DND-41 (cell line): Measurements from ENCODE around the gene ANKRD40CL.

Experiments
- ATAC-seq: fragments of 200-7000 bp; cut with Tn5 transposase; 3 replicates; pipeline ENCODE4 v1.9.1; 2021; ENCODE audit warnings: low read depth; ENCODE audit not compliant: insufficient read depth
- DNase-seq: peaks from one replicate; pipeline ENCODE4 v3.0.0-alpha.2; 2020
- H2AFZ ChIP-seq: 2 replicates; pipeline ENCODE4 v1.6.0; 2012; ENCODE audit warnings: low read depth, low read length
- H3K27ac ChIP-seq: 2 replicates; pipeline ENCODE4 v1.5.1; 2012; ENCODE audit warnings: low read length, inconsistent platforms
- H3K27me3 ChIP-seq: fragments of 200-600 bp; sonication (generic); 2 replicates; pipeline ENCODE4 v1.6.0; 2012; ENCODE audit warnings: low read length, mild to moderate bottlenecking, inconsistent platforms; ENCODE audit not compliant: insufficient read depth, poor library complexity
- H3K36me3 ChIP-seq: 2 replicates; pipeline ENCODE4 v1.5.1; 2012; ENCODE audit warnings: low read length, inconsistent platforms; ENCODE audit not compliant: insufficient read depth
- H3K4me1 ChIP-seq: 2 replicates; pipeline ENCODE4 v1.5.1; 2012; ENCODE audit warnings: mild to moderate bottlenecking, low read length; ENCODE audit not compliant: insufficient read depth
- H3K4me2 ChIP-seq: 2 replicates; pipeline ENCODE4 v1.6.0; 2012; ENCODE audit warnings: mild to moderate bottlenecking, moderate library complexity, low read length, inconsistent platforms; ENCODE audit not compliant: insufficient read depth
- H3K4me3 ChIP-seq, 2 experiments: fragments of 200-600 bp in 1 of 2; shearing (Covaris generic) in 1 of 2; 2 replicates each; pipeline ENCODE4 v1.5.1; 2012 to 2016; ENCODE audit warnings: inconsistent platforms in 2 of 2, low read length in 2 of 2, mild to moderate bottlenecking in 2 of 2, low read depth in 1 of 2, moderate library complexity in 1 of 2
- H3K79me2 ChIP-seq: 2 replicates; pipeline ENCODE4 v1.6.0; 2012; ENCODE audit warnings: low read length, inconsistent platforms; ENCODE audit not compliant: insufficient read depth
- H3K9ac ChIP-seq: 2 replicates; pipeline ENCODE4 v1.6.0; 2012; ENCODE audit warnings: low read depth, mild to moderate bottlenecking, inconsistent platforms, low read length, moderate library complexity
- H3K9me3 ChIP-seq: 2 replicates; pipeline ENCODE4 v1.5.1; 2012; ENCODE audit warnings: low read length, moderate library complexity, mild to moderate bottlenecking, inconsistent platforms; ENCODE audit not compliant: insufficient read depth, severe bottlenecking
- H4K20me1 ChIP-seq: 2 replicates; pipeline ENCODE4 v1.6.0; 2012; ENCODE audit warnings: low read length; ENCODE audit not compliant: insufficient read depth
- EZH2 ChIP-seq: IDR thresholded peaks from 3 replicates; pipeline ENCODE4 v1.6.1; 2012; ENCODE audit warnings: borderline replicate concordance, low read depth, mild to moderate bottlenecking, moderate library complexity, low read length, inconsistent platforms; ENCODE audit not compliant: severe bottlenecking
- TF ChIP-seq, protein P1 (sequence below): IDR thresholded peaks from 2 replicates; pipeline ENCODE4 v1.5.1; 2012; ENCODE audit warnings: borderline replicate concordance, low read length, moderate library complexity, mild to moderate bottlenecking; ENCODE audit not compliant: poor library complexity, severe bottlenecking; ENCODE audit errors: extremely low read depth

Gene ANKRD40CL

DNA sequence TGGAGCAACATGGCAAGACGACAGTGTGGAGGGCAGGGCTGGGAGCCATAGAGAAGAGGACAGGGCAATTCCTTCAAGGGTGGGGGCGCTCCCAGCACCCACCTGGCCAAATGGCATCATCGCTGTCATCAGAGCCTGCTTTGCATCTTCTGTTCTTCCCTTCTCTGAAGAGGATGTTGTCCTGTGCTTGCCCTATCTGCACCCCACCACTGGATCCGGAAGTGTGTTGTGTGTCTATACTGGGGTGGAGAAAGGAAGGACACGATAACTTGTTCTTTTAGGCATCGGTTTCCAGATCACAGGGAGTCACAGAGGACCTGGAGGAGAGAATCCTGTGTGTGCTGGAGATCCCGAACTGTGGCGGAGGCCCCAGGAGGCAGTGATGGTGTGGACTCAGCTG is 25.7 kb upstream of the ANKRD40CL start:
- Histone ChIP-seq H3K9ac (no peak overlapping the region), H3K9me3 (no peaks in the 10 kb centered on the region), H2AFZ (no peak overlapping the region), H3K4me3 (no peak overlapping the region), H3K27me3 (no peaks in the 10 kb centered on the region), H3K36me3 (no peaks in the 10 kb centered on the region), H4K20me1 (no peaks in the 10 kb centered on the region), H3K79me2 (no peaks in the 10 kb centered on the region), H3K27ac (no peak overlapping the region), H3K4me1 (no peaks in the 10 kb centered on the region), H3K4me2 (no peak overlapping the region)
- TF ChIP-seq, protein P1, sequence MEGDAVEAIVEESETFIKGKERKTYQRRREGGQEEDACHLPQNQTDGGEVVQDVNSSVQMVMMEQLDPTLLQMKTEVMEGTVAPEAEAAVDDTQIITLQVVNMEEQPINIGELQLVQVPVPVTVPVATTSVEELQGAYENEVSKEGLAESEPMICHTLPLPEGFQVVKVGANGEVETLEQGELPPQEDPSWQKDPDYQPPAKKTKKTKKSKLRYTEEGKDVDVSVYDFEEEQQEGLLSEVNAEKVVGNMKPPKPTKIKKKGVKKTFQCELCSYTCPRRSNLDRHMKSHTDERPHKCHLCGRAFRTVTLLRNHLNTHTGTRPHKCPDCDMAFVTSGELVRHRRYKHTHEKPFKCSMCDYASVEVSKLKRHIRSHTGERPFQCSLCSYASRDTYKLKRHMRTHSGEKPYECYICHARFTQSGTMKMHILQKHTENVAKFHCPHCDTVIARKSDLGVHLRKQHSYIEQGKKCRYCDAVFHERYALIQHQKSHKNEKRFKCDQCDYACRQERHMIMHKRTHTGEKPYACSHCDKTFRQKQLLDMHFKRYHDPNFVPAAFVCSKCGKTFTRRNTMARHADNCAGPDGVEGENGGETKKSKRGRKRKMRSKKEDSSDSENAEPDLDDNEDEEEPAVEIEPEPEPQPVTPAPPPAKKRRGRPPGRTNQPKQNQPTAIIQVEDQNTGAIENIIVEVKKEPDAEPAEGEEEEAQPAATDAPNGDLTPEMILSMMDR: no peak
- no peak for TF ChIP-seq EZH2
- DNase-seq: no peak
- no peak for ATAC-seq

DNA sequence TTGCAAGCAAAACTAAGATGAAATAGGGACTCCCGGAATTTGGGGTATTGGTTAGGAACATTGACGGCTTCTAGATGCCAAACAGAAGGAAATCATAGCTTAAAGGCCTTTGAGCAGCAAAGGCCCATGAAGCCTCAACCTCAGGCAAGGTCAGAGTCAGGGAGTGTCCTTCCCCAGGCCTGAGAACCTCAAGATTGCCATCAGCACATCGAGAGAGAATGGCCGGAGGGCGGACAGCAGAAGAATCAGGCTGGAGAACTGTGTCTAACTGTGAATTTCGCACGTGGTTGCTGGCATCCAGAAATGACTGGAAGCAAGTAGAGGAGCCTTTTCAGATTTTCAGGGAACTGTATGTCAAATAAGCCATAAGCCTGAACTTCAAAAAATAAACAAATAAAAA is 24.8 kb upstream of the ANKRD40CL start:
- Histone ChIP-seq H2AFZ (no peak overlapping the region), H3K4me3 (no peak overlapping the region), H3K79me2 (no peaks in the 10 kb centered on the region), H3K27me3 (no peaks in the 10 kb centered on the region), H3K27ac (no peak overlapping the region), H3K4me2 (no peak overlapping the region), H3K9ac (no peak overlapping the region), H3K36me3 (no peaks in the 10 kb centered on the region), H3K4me1 (no peaks in the 10 kb centered on the region), H3K9me3 (no peaks in the 10 kb centered on the region), H4K20me1 (no peaks in the 10 kb centered on the region)
- DNase-seq: no peak
- no peak for ATAC-seq
- TF ChIP-seq, protein P1: no peak
- TF ChIP-seq EZH2: no peak

DNA sequence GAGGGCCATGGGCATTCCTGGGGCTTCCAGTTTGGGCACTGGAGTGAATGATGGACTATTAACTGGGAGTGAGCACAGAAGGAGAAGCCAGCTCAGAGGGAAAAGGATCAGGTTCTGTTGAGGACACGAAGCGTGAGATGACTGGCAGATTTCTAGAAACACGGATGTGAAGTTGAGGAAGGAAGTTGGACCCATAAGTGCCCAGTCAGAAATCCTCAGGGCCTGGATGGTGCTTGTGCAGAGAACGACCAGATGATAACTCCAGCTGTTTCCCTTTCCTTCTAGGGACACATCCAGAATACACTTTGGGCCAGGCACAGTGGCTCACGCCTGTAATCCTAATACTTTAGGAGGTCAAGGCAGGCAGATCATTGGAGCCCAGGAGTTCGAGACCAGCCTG is 23.3 kb upstream of the ANKRD40CL start:
- H2AFZ ChIP-seq: no peak overlapping the region

More for the DNA sequence above, 23.3 kb upstream of the ANKRD40CL start:
- no peaks in the 10 kb centered on the region for H3K9me3 ChIP-seq
- no peak overlapping the region for H3K27ac ChIP-seq
- DNase-seq (no peak), ATAC-seq (no peak)
- no peaks in the 10 kb centered on the region for H3K4me1 ChIP-seq
- H3K27me3 ChIP-seq: no peaks in the 10 kb centered on the region
- H3K79me2 ChIP-seq: no peaks in the 10 kb centered on the region
- no peaks in the 10 kb centered on the region for H4K20me1 ChIP-seq
- H3K4me2 ChIP-seq: no peak overlapping the region
- H3K4me3 ChIP-seq: no peak overlapping the region
- H3K9ac ChIP-seq: no peak overlapping the region
- no peak for TF ChIP-seq EZH2
- TF ChIP-seq, protein P1: no peak
- no peaks in the 10 kb centered on the region for H3K36me3 ChIP-seq
